NOMO-1 treated with dmso at 0.1 percent for 144 hours (cell line): ENCODE results near the gene RNF217.
A peak's percentile ranks its signal among the peaks of the same experiment; 100 is the strongest.
"Not testable (repeated sequence)": the region's sequence is repeated elsewhere in the genome, so short reads cannot be mapped to it uniquely, and the experiment has no call there.

Experiments used
- DNase-seq: peaks from one replicate; lab custom pipeline; 2025; ENCODE audit not compliant: unreplicated experiment; lab: John Stamatoyannopoulos, UW

Gene RNF217

GRCh38 chr6:125050663-125051318 is 88.6 kb downstream of the RNF217 start:
- DNase-seq = no peak

GRCh38 chr6:125053809-125054208 is 91.6 kb downstream of the RNF217 start:
- no peak for DNase-seq

GRCh38 chr6:125054331-125054730 is 92.1 kb downstream of the RNF217 start:
- no peak for DNase-seq

- no peak for DNase-seq
Observed at GRCh38 chr6:125057392-125058246, 95.4 kb downstream of the RNF217 start.

GRCh38 chr6:125058546-125058945 is 96.3 kb downstream of the RNF217 start:
- DNase-seq = no peak

- DNase-seq = no peak
Observed at GRCh38 chr6:125063307-125063706, 101.1 kb downstream of the RNF217 start.

- no peak for DNase-seq
Observed at GRCh38 chr6:125066140-125066539, 103.9 kb downstream of the RNF217 start.

- DNase-seq = peak; percentile 81
Observed at GRCh38 chr6:125066964-125067363, 104.7 kb downstream of the RNF217 start.

- DNase-seq = no peak
Observed at GRCh38 chr6:125067552-125067951, 105.3 kb downstream of the RNF217 start.

GRCh38 chr6:125073071-125073470 is 110.8 kb downstream of the RNF217 start:
- DNase-seq = no peak

- no peak for DNase-seq
Observed at GRCh38 chr6:125074120-125074519, 111.9 kb downstream of the RNF217 start.

GRCh38 chr6:125075073-125075472 is 112.8 kb downstream of the RNF217 start:
- DNase-seq = not testable (repeated sequence)

GRCh38 chr6:125075741-125076481 is 113.7 kb downstream of the RNF217 start:
- no peak for DNase-seq

- DNase-seq = no peak
Observed at GRCh38 chr6:125076482-125076742, 114.2 kb downstream of the RNF217 start.

GRCh38 chr6:125077453-125077852 is 115.2 kb downstream of the RNF217 start:
- no peak for DNase-seq

GRCh38 chr6:125078602-125079321 is 116.5 kb downstream of the RNF217 start:
- DNase-seq = no peak

GRCh38 chr6:125082908-125083683 is 120.9 kb downstream of the RNF217 start:
- DNase-seq = no peak

GRCh38 chr6:125083684-125083990 is 121.4 kb downstream of the RNF217 start:
- no peak for DNase-seq

- no peak for DNase-seq
Observed at GRCh38 chr6:125086716-125087115, 124.5 kb downstream of the RNF217 start.

- no peak for DNase-seq
Observed at GRCh38 chr6:125088963-125089362, 126.7 kb downstream of the RNF217 start.

- DNase-seq = no peak
Observed at GRCh38 chr6:125094563-125094962, 132.3 kb downstream of the RNF217 start.
